ENCODE measurements around the gene TERT. TPM values are rescaled to one million over a fixed set of nuclear protein-coding genes. Genes with fewer than 3 reads are reported as not detected.

Gene TERT
- total and polyA plus RNA-seq, 4 donors: 0.02 TPM; not detected in 3

DNA sequence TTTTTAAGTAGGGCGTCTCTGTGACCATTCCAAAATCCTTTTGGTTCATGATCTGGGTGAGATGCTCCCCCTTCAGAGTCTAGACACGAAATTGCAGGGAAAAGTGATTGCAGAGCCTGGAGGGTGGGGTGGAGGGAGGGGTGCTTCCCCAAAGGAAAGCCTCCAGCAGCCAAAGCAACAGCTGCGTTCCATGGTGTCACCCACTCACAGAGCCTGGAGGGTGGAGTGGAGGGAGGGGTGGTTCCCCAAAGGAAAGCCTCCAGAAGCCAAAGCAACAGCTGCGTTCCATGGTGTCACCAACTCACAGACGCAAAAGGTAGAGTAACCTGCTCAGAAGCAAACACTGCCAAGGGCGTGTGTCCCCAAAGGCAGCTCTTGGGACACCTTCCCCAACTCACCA lies 47.1 kb downstream of the TERT start:
- 74 to 86% methylated on average over 6 of the region's 6 CpGs for WGBS, 2 donors
- TF ChIP-seq, protein P1, sequence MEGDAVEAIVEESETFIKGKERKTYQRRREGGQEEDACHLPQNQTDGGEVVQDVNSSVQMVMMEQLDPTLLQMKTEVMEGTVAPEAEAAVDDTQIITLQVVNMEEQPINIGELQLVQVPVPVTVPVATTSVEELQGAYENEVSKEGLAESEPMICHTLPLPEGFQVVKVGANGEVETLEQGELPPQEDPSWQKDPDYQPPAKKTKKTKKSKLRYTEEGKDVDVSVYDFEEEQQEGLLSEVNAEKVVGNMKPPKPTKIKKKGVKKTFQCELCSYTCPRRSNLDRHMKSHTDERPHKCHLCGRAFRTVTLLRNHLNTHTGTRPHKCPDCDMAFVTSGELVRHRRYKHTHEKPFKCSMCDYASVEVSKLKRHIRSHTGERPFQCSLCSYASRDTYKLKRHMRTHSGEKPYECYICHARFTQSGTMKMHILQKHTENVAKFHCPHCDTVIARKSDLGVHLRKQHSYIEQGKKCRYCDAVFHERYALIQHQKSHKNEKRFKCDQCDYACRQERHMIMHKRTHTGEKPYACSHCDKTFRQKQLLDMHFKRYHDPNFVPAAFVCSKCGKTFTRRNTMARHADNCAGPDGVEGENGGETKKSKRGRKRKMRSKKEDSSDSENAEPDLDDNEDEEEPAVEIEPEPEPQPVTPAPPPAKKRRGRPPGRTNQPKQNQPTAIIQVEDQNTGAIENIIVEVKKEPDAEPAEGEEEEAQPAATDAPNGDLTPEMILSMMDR (IDR thresholded peaks at IDR 0.05; ENCODE audit: control extremely low read depth, extremely low read depth): no peak
- peaks cover 0 to 28% (median 9%) of the 10 kb centered on the region in 3 donors for H3K27me3 ChIP-seq (ENCODE audit: control insufficient read depth in 3 of 3, insufficient read depth in 3 of 3, low read length in 2 of 3)
- no peak overlapping the region for H3K4me3 ChIP-seq
- no peaks in the 10 kb centered on the region for H3K4me1 ChIP-seq (ENCODE audit: control insufficient read depth in 5 of 5, insufficient read depth in 5 of 5, low read length in 5 of 5)
- no peak overlapping the region for H3K9ac ChIP-seq (ENCODE audit: insufficient read depth in 1 of 2, low read length in 2 of 2)
- H3K9me3 ChIP-seq (ENCODE audit: control insufficient read depth in 4 of 4, insufficient read depth in 3 of 4, low read length in 3 of 4): peaks cover 0 to 2% (median 0%) of the 10 kb centered on the region in 4 donors
- no peak for DNase-seq
- ATAC-seq (ENCODE audit: insufficient read depth, low FRiP score): no peak
- no peaks in the 10 kb centered on the region for H3K36me3 ChIP-seq (ENCODE audit: control insufficient read depth in 4 of 4, insufficient read depth in 4 of 4, low read length in 4 of 4)
- H3K27ac ChIP-seq (ENCODE audit: low read depth in 1 of 2, low read length in 1 of 2): no peak overlapping the region

DNA sequence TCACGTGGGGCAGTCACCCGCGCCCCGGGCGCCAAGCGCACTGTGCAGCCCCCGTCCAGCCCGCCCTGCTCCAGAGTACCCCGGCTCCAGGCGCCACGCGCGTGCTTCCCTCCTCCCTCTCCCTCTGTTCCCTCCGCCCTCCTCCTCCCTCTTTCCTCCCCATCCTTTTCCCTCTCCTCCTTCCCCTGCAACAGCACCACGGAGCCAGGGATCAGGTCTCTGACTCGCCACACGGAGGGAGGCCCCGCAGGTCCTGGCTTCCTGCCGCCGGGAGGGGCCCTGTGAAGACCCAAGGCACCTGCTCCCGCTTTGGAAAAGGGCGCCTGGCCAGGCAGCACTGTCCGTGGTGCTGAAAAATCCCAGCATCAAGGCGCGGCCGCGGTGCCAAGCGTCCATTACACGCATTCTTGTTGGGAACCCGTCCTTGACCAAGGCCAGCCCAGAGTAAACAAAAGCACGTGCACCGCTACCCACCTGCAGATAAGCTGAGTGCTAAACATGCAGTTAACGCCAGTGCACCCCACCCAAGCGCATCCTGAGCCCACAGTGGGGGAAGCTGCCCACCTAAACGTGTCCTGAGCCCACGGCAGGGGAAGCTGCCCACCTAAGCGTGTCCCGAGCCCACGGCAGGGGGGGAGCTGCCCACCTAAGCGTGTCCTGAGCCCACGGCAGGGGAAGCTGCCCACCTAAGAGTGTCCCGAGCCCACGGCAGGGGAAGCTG lies 48.0 kb downstream of the TERT start:
- ATAC-seq (ENCODE audit: insufficient read depth, low FRiP score) (no peak), DNase-seq (peak; percentile 66 to 74 (median 73))
- Histone ChIP-seq H3K27me3 (ENCODE audit: control insufficient read depth in 3 of 3, insufficient read depth in 3 of 3, low read length in 2 of 3) (peaks cover 0 to 28% (median 9%) of the 10 kb centered on the region in 3 donors), H3K36me3 (ENCODE audit: control insufficient read depth in 4 of 4, insufficient read depth in 4 of 4, low read length in 4 of 4) (no peaks in the 10 kb centered on the region), H3K27ac (ENCODE audit: low read depth in 1 of 2, low read length in 1 of 2) (no peak overlapping the region), H3K9me3 (ENCODE audit: control insufficient read depth in 4 of 4, insufficient read depth in 3 of 4, low read length in 3 of 4) (peaks cover 0 to 2% (median 0%) of the 10 kb centered on the region in 4 donors), H3K9ac (ENCODE audit: insufficient read depth in 1 of 2, low read length in 2 of 2) (no peak overlapping the region), H3K4me1 (ENCODE audit: control insufficient read depth in 5 of 5, insufficient read depth in 5 of 5, low read length in 5 of 5) (no peaks in the 10 kb centered on the region), H3K4me3 (no peak overlapping the region)
- TF ChIP-seq, protein P1 (IDR thresholded peaks at IDR 0.05; ENCODE audit: control extremely low read depth, extremely low read depth): no peak
- WGBS, 2 donors: 24 to 28% methylated on average over 43 of the region's 43 CpGs

DNA sequence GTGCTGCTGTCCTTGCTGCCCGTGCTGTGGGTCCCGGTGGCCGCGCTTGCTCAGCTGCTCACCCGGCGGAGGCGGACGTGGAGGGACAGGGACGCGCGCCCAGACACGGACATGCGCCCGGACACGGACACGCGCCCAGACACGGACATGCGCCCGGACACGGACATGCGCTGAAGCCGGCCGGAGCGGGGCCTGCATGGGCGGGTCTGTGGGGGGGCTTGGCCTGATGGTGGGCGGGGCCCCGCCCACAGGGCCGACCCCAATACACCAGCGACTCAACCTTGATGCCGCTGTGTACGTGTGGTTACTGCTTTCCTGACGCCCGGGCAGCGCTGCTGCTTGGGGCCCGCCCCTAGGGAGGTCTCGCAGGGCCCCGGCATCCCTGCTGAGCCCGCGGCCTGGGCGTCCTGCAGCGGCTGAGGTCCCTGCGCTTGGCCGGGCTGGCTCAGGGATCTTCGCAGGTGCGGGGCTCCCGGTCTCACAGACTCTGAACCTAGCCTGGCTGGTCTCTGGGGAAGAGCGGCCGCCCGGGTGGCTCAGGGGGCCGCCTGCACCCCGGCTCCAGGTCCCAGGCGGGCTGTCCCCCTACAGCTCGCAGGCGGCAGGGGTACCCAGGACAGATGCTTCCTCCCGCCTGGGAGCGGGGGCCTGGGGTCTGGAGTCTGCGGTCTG lies 48.8 kb downstream of the TERT start:
- Histone ChIP-seq H3K27ac (ENCODE audit: low read depth in 1 of 2, low read length in 1 of 2) (no peak overlapping the region), H3K36me3 (ENCODE audit: control insufficient read depth in 4 of 4, insufficient read depth in 4 of 4, low read length in 4 of 4) (no peaks in the 10 kb centered on the region), H3K9ac (ENCODE audit: insufficient read depth in 1 of 2, low read length in 2 of 2) (no peak overlapping the region), H3K27me3 (ENCODE audit: control insufficient read depth in 3 of 3, insufficient read depth in 3 of 3, low read length in 2 of 3) (peaks cover 0 to 28% (median 9%) of the 10 kb centered on the region in 3 donors), H3K9me3 (ENCODE audit: control insufficient read depth in 4 of 4, insufficient read depth in 3 of 4, low read length in 3 of 4) (peaks cover 0 to 2% (median 0%) of the 10 kb centered on the region in 4 donors), H3K4me3 (no peak overlapping the region), H3K4me1 (ENCODE audit: control insufficient read depth in 5 of 5, insufficient read depth in 5 of 5, low read length in 5 of 5) (no peaks in the 10 kb centered on the region)
- WGBS, 2 donors: 35 to 60% methylated on average over 44 to 58 of the region's 58 CpGs
- no peak for DNase-seq
- TF ChIP-seq, protein P1 (IDR thresholded peaks at IDR 0.05; ENCODE audit: control extremely low read depth, extremely low read depth): no peak
- no peak for ATAC-seq (ENCODE audit: insufficient read depth, low FRiP score)
